ENCODE measurements around the gene KAZALD1. TPM values are rescaled to one million over a fixed set of nuclear protein-coding genes. Genes with fewer than 3 reads are reported as not detected.

Gene KAZALD1
- total RNA-seq, 3 donors from 2014 or later (not counting 1 experiment from before 2014, with no cell fraction given): 0.49 TPM; not detected in 2

GRCh38 chr10:101079874-101080273, 18.1 kb downstream of the KAZALD1 start:
- no peak for DNase-seq
- Histone ChIP-seq H3K9me3 (ENCODE audit: control insufficient read depth, insufficient read depth, low read length) (no peaks in the 10 kb centered on the region), H3K27ac (ENCODE audit: low read length) (no peak overlapping the region), H3K36me3 (ENCODE audit: control insufficient read depth, insufficient read depth, low read length) (no peaks in the 10 kb centered on the region), H3K4me3 (ENCODE audit: low read length) (no peak overlapping the region), H3K4me1 (ENCODE audit: control insufficient read depth, insufficient read depth, low read length) (no peaks in the 10 kb centered on the region), H3K27me3 (ENCODE audit: control insufficient read depth, insufficient read depth, low read length) (peaks cover 7% of the 10 kb centered on the region)
- no peaks in the 10 kb centered on the region for H3K9me3 Mint-ChIP-seq
- H3K27ac Mint-ChIP-seq: no peak overlapping the region
- no peaks in the 10 kb centered on the region for H3K4me1 Mint-ChIP-seq
- no peaks in the 10 kb centered on the region for H3K36me3 Mint-ChIP-seq
- intact Hi-C loops (cut with micrococcal nuclease): no loop called here
- no peak for ATAC-seq
- WGBS (ENCODE audit: insufficient coverage): 90% methylated on average over 1 of the region's 1 CpG
- no peak overlapping the region for H3K4me3 Mint-ChIP-seq
- TF ChIP-seq CTCF (IDR thresholded peaks at IDR 0.05): no peak
- H3K27me3 Mint-ChIP-seq (ENCODE audit: low read depth in 2 of 2): peaks cover 34 to 72% of the 10 kb centered on the region in 2 donors

- Histone ChIP-seq H3K36me3 (ENCODE audit: control insufficient read depth, insufficient read depth, low read length) (no peaks in the 10 kb centered on the region), H3K27ac (ENCODE audit: low read length) (no peak overlapping the region), H3K9me3 (ENCODE audit: control insufficient read depth, insufficient read depth, low read length) (no peaks in the 10 kb centered on the region), H3K4me3 (ENCODE audit: low read length) (no peak overlapping the region), H3K27me3 (ENCODE audit: control insufficient read depth, insufficient read depth, low read length) (no peaks in the 10 kb centered on the region), H3K4me1 (ENCODE audit: control insufficient read depth, insufficient read depth, low read length) (no peaks in the 10 kb centered on the region)
- intact Hi-C loops (cut with micrococcal nuclease): no loop called here
- DNase-seq (peak in 1 of 2 donors; percentile 35), ATAC-seq (no peak)
- Mint-ChIP-seq H3K36me3 (no peaks in the 10 kb centered on the region), H3K4me3 (no peak overlapping the region), H3K27ac (no peak overlapping the region), H3K27me3 (ENCODE audit: low read depth in 2 of 2) (peaks cover 32 to 63% of the 10 kb centered on the region in 2 donors), H3K4me1 (no peaks in the 10 kb centered on the region), H3K9me3 (no peaks in the 10 kb centered on the region)
- WGBS (ENCODE audit: insufficient coverage): 23% methylated on average over 4 of the region's 5 CpGs
- no peak for TF ChIP-seq CTCF (IDR thresholded peaks at IDR 0.05)
Observed at GRCh38 chr10:101080933-101081931, 19.4 kb downstream of the KAZALD1 start.

GRCh38 chr10:101085846-101086245, 24.1 kb downstream of the KAZALD1 start:
- Mint-ChIP-seq H3K9me3 (no peaks in the 10 kb centered on the region), H3K4me1 (no peaks in the 10 kb centered on the region), H3K27me3 (ENCODE audit: low read depth in 2 of 2) (peaks cover 37 to 68% of the 10 kb centered on the region in 2 donors), H3K4me3 (no peak overlapping the region), H3K36me3 (no peaks in the 10 kb centered on the region), H3K27ac (no peak overlapping the region)
- DNase-seq (no peak), ATAC-seq (no peak)
- Histone ChIP-seq H3K9me3 (ENCODE audit: control insufficient read depth, insufficient read depth, low read length) (no peaks in the 10 kb centered on the region), H3K27me3 (ENCODE audit: control insufficient read depth, insufficient read depth, low read length) (peaks cover 7% of the 10 kb centered on the region), H3K4me3 (ENCODE audit: low read length) (no peak overlapping the region), H3K36me3 (ENCODE audit: control insufficient read depth, insufficient read depth, low read length) (no peaks in the 10 kb centered on the region), H3K4me1 (ENCODE audit: control insufficient read depth, insufficient read depth, low read length) (no peaks in the 10 kb centered on the region), H3K27ac (ENCODE audit: low read length) (no peak overlapping the region)
- no peak for TF ChIP-seq CTCF (IDR thresholded peaks at IDR 0.05)
- intact Hi-C loops (cut with micrococcal nuclease): no loop called here
- WGBS (ENCODE audit: insufficient coverage): 78% methylated on average over 6 of the region's 6 CpGs

Measured in natural killer cell (primary cell).